ENCODE measurements around the gene CEP131.

The CEP131 gene

GRCh38 chr17:81171941-81172340 is 50.8 kb downstream of the CEP131 start:
- TF ChIP-seq CTCF (IDR thresholded peaks at IDR 0.05; ENCODE audit: low read depth, low read length), result no peak
- Histone ChIP-seq H3K27me3 (ENCODE audit: insufficient read depth, low read depth, severe bottlenecking) (no peaks in the 10 kb centered on the region), H3K36me3 (peaks cover 3% of the 10 kb centered on the region), H3K4me3 (ENCODE audit: low read depth, low read length) (no peak overlapping the region), H3K9me3 (ENCODE audit: severe bottlenecking) (peaks cover 22% of the 10 kb centered on the region), H3K27ac (no peak overlapping the region)
- DNase-seq, result no peak

- TF ChIP-seq CTCF (IDR thresholded peaks at IDR 0.05; ENCODE audit: low read depth, low read length), result no peak
- peak; percentile 78 for DNase-seq
- Histone ChIP-seq H3K36me3 (peaks cover 3% of the 10 kb centered on the region), H3K4me3 (ENCODE audit: low read depth, low read length) (no peak overlapping the region), H3K9me3 (ENCODE audit: severe bottlenecking) (peaks cover 20% of the 10 kb centered on the region), H3K27me3 (ENCODE audit: insufficient read depth, low read depth, severe bottlenecking) (no peaks in the 10 kb centered on the region), H3K27ac (peak overlapping the region; percentile 50)
Observed at GRCh38 chr17:81170727-81171494, 51.9 kb downstream of the CEP131 start.

- Histone ChIP-seq H3K27ac (no peak overlapping the region), H3K36me3 (peaks cover 3% of the 10 kb centered on the region), H3K4me3 (ENCODE audit: low read depth, low read length) (no peak overlapping the region), H3K9me3 (ENCODE audit: severe bottlenecking) (peaks cover 10% of the 10 kb centered on the region), H3K27me3 (ENCODE audit: insufficient read depth, low read depth, severe bottlenecking) (no peaks in the 10 kb centered on the region)
- no peak for DNase-seq
- no peak for TF ChIP-seq CTCF (IDR thresholded peaks at IDR 0.05; ENCODE audit: low read depth, low read length)
Observed at GRCh38 chr17:81169870-81170309, 52.9 kb downstream of the CEP131 start.

- DNase-seq, result no peak
- H3K27ac ChIP-seq, result no peak overlapping the region
- H3K4me3 ChIP-seq (ENCODE audit: low read depth, low read length), result no peak overlapping the region
- H3K9me3 ChIP-seq (ENCODE audit: severe bottlenecking), result no peaks in the 10 kb centered on the region
- no peaks in the 10 kb centered on the region for H3K27me3 ChIP-seq (ENCODE audit: insufficient read depth, low read depth, severe bottlenecking)
- H3K36me3 ChIP-seq, result peaks cover 9% of the 10 kb centered on the region
- no peak for TF ChIP-seq CTCF (IDR thresholded peaks at IDR 0.05; ENCODE audit: low read depth, low read length)
Observed at GRCh38 chr17:81167638-81168037, 55.1 kb downstream of the CEP131 start.

- no peaks in the 10 kb centered on the region for H3K9me3 ChIP-seq (ENCODE audit: severe bottlenecking)
- peaks cover 9% of the 10 kb centered on the region for H3K36me3 ChIP-seq
- no peak for TF ChIP-seq CTCF (IDR thresholded peaks at IDR 0.05; ENCODE audit: low read depth, low read length)
- DNase-seq, result no peak
- no peak overlapping the region for H3K4me3 ChIP-seq (ENCODE audit: low read depth, low read length)
- no peaks in the 10 kb centered on the region for H3K27me3 ChIP-seq (ENCODE audit: insufficient read depth, low read depth, severe bottlenecking)
- H3K27ac ChIP-seq, result no peak overlapping the region
Observed at GRCh38 chr17:81167194-81167524, 55.6 kb downstream of the CEP131 start.

GRCh38 chr17:81166033-81166492 is 56.7 kb downstream of the CEP131 start, which contains the start of gene AATK:
AATK (minus strand) TSS chr17:81166221; CDS start chr17:81165992, 229 bp downstream.
- DNase-seq, result no peak
- no peak for TF ChIP-seq CTCF (IDR thresholded peaks at IDR 0.05; ENCODE audit: low read depth, low read length)
- Histone ChIP-seq H3K27ac (peak within 1 kb of the TSS; percentile 89), H3K4me3 (ENCODE audit: low read depth, low read length) (peak within 1 kb of the TSS; percentile 72), H3K9me3 (ENCODE audit: severe bottlenecking) (no peaks in the 10 kb centered on the region), H3K27me3 (ENCODE audit: insufficient read depth, low read depth, severe bottlenecking) (no peaks in the 10 kb centered on the region), H3K36me3 (peaks cover 7% of the 10 kb centered on the region)
